NOMO-1 (cell line): ENCODE results near the gene RASSF1.
"Not testable (repeated sequence)": the region's sequence is repeated elsewhere in the genome, so short reads cannot be mapped to it uniquely, and the experiment has no call there.

Experiments
- DNase-seq, 2 experiments: peaks; one replicate each; lab custom pipeline; 2025; ENCODE audit not compliant: unreplicated experiment in 2 of 2; lab: John Stamatoyannopoulos, UW

RASSF1 gene

DNA sequence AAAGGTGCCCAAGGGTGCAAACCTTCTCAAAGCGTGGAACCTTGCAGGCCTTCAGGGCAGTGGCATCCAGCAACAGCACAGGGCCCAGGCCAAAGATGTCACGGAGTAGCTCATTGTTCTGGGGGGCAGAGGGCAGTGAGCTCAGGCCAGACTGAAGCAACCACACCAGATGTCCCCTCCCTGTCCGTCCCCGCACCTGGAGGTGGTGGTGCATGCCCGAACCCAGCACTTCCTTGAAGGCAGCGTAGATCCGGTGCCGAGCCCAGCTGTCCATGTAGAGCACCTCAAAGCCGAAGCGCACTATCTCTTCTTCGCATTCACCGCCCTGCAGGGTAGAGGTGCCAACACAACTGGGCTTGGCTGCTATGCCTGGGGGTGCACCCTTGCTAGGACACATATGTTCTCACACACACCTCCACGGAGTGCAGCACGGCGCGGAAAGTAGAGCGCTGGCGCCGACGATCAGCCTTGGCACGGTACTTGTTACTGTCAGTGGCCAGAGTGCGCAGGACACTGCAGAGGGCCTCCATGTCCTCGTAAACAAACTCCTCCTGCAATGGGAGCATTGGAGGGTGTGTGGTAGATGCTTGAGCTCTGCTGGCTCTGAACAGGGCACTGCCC is 52.1 kb downstream of the RASSF1 start:
- DNase-seq = no peak

DNA sequence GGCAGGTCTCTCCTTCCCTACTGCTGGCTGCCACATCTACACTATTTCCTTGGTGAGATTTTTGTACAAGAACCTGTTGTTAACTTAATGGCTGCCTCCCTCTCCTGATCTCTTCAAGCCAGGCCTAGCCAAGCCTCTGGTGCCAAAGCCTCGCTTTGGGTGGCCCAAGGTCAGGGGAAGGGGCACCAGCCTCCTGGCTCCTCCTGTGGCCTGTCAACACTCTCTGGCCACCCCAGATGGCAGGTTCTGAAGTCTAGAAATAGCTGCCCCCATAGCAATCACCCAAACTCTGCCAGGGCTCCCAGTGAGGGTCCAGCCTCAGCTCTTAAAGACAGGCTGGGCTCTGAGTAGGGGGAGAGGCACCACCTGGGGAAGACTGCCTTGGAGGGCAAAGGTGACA is 53.4 kb downstream of the RASSF1 start:
- no peak for DNase-seq

DNA sequence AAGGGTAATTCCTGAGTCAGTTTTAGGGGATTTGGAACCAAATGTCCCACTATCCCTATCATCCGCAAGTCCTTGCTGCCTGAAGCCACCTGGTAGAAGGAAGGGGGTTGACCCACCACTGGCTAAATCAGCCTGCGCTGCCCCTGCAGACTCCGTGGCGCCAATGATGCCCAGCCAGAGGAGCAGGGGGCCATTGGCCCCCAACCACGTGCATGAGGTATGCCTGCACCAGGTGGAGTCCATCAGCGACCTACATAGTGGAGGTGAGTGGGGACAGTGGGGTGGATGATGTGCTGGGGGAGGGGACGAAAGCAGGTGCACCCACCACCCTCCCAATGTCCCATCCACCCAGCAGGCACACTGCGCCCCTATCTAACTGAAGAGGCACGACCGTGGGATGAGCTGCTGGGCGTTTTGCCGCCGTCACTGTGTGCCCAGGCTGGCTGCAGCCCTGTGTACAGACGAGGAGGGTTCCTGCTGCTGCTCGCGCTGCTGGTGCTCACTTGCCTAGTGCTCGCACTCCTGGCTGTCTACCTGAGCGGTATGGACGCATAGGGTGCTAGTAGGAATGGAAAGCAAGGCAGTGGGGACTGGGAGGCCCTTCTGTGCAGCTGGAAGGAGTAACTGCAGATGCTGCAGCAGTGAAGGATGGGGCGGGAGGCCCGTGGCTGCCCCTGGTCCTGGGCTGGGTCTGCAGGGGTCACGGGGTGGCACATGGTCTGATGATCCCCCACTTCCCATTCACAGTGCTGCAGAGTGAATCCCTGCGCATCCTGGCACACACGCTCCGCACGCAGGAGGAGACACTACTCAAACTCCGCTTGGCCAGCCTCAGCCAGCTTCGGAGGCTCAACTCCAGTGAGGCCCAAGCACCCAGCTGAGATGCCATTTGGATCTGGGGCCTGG is 54.1 kb downstream of the RASSF1 start:
- DNase-seq = no peak

DNA sequence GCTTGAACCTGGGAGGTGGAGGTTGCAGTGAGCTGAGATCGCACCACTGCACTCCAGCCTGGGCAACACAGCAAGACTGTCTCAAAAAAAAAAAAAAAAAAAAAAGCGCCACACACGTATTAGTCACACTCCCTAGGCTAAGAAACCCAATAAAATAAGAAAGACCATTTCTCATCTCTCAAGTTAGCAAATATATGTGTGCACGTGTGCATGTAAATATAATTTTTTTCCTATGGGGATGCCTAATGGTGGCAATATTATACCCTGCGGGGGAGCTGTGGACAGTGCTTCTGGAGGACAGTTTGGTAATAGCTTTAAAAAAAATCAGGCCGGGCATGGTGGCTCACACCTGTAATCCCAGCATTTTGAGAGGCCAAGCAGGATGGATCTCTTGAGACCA is 56.5 kb downstream of the RASSF1 start:
- not testable (repeated sequence) for DNase-seq
